Osteocyte (in vitro differentiated cells): ENCODE measurements around the gene PER3. TPM values are rescaled to one million over a fixed set of nuclear protein-coding genes. Genes with fewer than 3 reads are reported as not detected.
A peak's percentile ranks its signal among the peaks of the same experiment; 100 is the strongest.

Source experiments
- DNase-seq: peaks from one replicate; pipeline ENCODE4 v3.0.0; 2021; ENCODE audit warnings: mixed read lengths; ENCODE audit not compliant: unreplicated experiment; ENCODE audit errors: extremely low spot score
- H3K27ac Mint-ChIP-seq: one replicate; pipeline ENCODE4 v1.8.0; 2021; ENCODE audit warnings: mild to moderate bottlenecking, mixed read lengths; ENCODE audit not compliant: unreplicated experiment
- H3K27me3 Mint-ChIP-seq: one replicate; pipeline ENCODE4 v1.8.0; 2021; ENCODE audit warnings: mixed read lengths; ENCODE audit not compliant: unreplicated experiment
- H3K36me3 Mint-ChIP-seq: one replicate; pipeline ENCODE4 v1.8.0; 2021; ENCODE audit warnings: mixed read lengths; ENCODE audit not compliant: unreplicated experiment
- H3K4me1 Mint-ChIP-seq: one replicate; pipeline ENCODE4 v1.8.0; 2021; ENCODE audit warnings: mixed read lengths; ENCODE audit not compliant: unreplicated experiment
- H3K4me3 Mint-ChIP-seq: one replicate; pipeline ENCODE4 v1.8.0; 2021; ENCODE audit warnings: mild to moderate bottlenecking, moderate library complexity, mixed read lengths; ENCODE audit not compliant: unreplicated experiment
- H3K9me3 Mint-ChIP-seq: one replicate; pipeline ENCODE4 v1.8.0; 2021; ENCODE audit warnings: mixed read lengths; ENCODE audit not compliant: unreplicated experiment
- CTCF ChIP-seq: fragments of 200-600 bp; sonication (generic); IDR thresholded peaks from 2 replicates; pipeline ENCODE4 v1.5.0; 2021; ENCODE audit warnings: antibody characterized with exemption, mild to moderate bottlenecking, moderate library complexity
- total RNA-seq: library from RNA; stranded (reverse); gene quantifications from 2 replicates; pipeline ENCODE4 v1.2.1, GENCODE V29; 2021

PER3 gene
- total RNA-seq, 1 donor from 2014 or later = 8.8 TPM

- Mint-ChIP-seq H3K4me1 (peaks cover 8% of the 10 kb centered on the region), H3K9me3 (no peaks in the 10 kb centered on the region), H3K4me3 (no peak overlapping the region), H3K36me3 (no peaks in the 10 kb centered on the region), H3K27me3 (no peaks in the 10 kb centered on the region), H3K27ac (no peak overlapping the region)
- DNase-seq = no peak
- no peak for TF ChIP-seq CTCF
Measured at GRCh38 chr1:7754234-7754633, 29.9 kb upstream of the PER3 start.

DNA sequence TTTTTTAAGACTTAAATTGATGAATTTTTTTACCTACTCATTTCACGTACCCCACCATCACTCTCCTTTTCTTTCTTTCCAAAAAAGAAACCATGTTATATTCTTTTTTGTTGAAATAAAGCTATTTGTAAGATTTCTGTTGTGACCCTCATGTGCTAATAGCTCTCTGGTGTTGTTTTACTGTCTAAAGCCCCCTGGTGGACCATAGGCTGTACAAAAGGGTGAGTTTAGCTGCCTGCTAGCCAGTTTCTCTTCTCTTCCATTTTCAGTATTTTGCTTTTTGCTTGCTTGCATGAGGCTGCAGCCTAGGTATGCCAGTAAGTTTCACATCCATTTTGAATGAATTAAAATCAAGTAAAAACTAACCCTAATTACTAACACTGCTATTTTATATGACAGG, 28.6 kb upstream of the PER3 start:
- Mint-ChIP-seq H3K4me3 (no peak overlapping the region), H3K27me3 (no peaks in the 10 kb centered on the region), H3K36me3 (no peaks in the 10 kb centered on the region), H3K27ac (no peak overlapping the region), H3K9me3 (no peaks in the 10 kb centered on the region), H3K4me1 (peaks cover 8% of the 10 kb centered on the region)
- TF ChIP-seq CTCF = peak; percentile 53
- DNase-seq = no peak

DNA sequence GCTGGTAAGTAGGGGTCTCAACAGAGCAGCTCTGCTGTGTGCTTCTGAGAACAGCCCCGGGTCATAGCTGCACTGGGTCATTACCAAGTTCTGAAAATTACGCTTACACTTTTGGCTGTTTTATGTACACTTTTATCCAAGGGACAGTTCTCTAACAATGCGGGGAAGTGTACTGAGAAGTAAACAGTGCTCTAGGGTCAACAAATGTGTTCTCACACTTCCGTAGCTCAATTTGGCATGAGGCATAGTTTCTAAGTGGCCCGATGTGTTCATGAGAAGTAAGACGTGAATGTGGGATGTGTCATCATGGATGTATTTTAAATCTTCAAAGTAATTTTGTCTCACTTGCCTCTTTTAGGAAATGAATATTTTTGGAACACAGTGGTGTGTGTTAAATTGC, 23.8 kb upstream of the PER3 start:
- TF ChIP-seq CTCF = no peak
- no peak for DNase-seq
- H3K4me3 Mint-ChIP-seq = no peak overlapping the region
- no peaks in the 10 kb centered on the region for H3K4me1 Mint-ChIP-seq
- no peaks in the 10 kb centered on the region for H3K36me3 Mint-ChIP-seq
- no peak overlapping the region for H3K27ac Mint-ChIP-seq
- H3K9me3 Mint-ChIP-seq = no peaks in the 10 kb centered on the region
- no peaks in the 10 kb centered on the region for H3K27me3 Mint-ChIP-seq

DNA sequence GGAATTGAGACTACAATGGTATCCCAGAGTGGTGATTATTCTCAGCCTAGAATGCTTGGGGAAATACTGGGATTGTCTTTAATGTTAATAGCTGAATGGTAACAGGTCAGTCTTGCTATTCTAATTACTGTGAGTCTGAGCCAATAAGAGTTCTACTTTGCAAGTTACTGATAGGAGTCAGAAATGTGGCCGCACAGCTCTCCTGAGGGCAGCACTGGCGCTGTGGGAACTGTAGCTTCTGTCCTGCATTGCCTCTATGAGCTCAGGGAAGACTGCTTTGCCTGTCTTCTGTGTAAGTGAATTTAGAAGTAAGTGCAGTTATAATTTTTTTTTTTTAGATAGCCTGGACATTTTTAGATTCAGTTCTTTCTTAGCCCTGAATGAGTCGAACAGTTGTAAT, 23.0 kb upstream of the PER3 start:
- H3K9me3 Mint-ChIP-seq = no peaks in the 10 kb centered on the region

DNA sequence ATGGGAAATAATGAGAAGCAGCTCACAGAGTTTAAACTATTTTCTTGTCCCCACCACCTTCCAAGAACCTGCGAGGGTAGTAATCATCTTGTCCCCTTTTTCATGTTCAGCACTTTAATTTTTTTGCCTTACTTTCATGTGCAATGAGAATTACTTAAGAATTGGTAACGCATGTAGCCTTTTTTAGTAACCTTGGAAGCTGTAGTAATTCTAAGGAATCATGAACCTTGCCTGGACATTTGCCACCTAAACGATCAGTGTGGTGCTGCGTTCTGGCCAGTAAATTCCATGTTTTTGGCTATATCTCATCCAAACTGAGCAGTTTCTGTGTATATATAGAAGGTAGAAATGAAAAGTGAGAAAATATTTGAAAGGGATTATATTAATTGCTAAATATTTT, 16.9 kb upstream of the PER3 start:
- Mint-ChIP-seq H3K4me1 (peaks cover 12% of the 10 kb centered on the region), H3K27ac (no peak overlapping the region), H3K27me3 (no peaks in the 10 kb centered on the region), H3K4me3 (no peak overlapping the region), H3K9me3 (no peaks in the 10 kb centered on the region), H3K36me3 (no peaks in the 10 kb centered on the region)
- no peak for DNase-seq
- TF ChIP-seq CTCF = no peak

More for the DNA sequence above, 23.0 kb upstream of the PER3 start:
- no peaks in the 10 kb centered on the region for H3K4me1 Mint-ChIP-seq
- no peaks in the 10 kb centered on the region for H3K27me3 Mint-ChIP-seq
- TF ChIP-seq CTCF = no peak
- no peaks in the 10 kb centered on the region for H3K36me3 Mint-ChIP-seq
- no peak overlapping the region for H3K27ac Mint-ChIP-seq
- no peak for DNase-seq
- no peak overlapping the region for H3K4me3 Mint-ChIP-seq
